Astrocyte (in vitro differentiated cells and primary cell): ENCODE results near the gene ARL2BP. TPM values are rescaled to one million over a fixed set of nuclear protein-coding genes. Genes with fewer than 3 reads are reported as not detected.

Experiments
- DNase-seq: peaks from one replicate; pipeline ENCODE4 v3.0.0-alpha.2; 2010; ENCODE audit warnings: low read depth
- FAIRE-seq: peaks from 2 replicates; lab custom pipeline; 2011; peaks lifted over from hg19 to GRCh38; lab: Jason Lieb, UNC
- H2AFZ ChIP-seq: 2 replicates; pipeline ENCODE4 v1.6.0; 2012; ENCODE audit warnings: low read depth, low read length, inconsistent platforms
- H3K27ac ChIP-seq: 2 replicates; pipeline ENCODE4 v1.5.1; 2011; ENCODE audit warnings: low read depth, low read length, inconsistent platforms
- H3K27me3 ChIP-seq: 2 replicates; pipeline ENCODE4 v1.6.0; 2011; ENCODE audit warnings: low read length, inconsistent platforms; ENCODE audit not compliant: insufficient read depth
- H3K36me3 ChIP-seq: 2 replicates; pipeline ENCODE4 v1.5.1; 2011; ENCODE audit warnings: low read length, inconsistent platforms; ENCODE audit not compliant: insufficient read depth
- H3K4me1 ChIP-seq: 2 replicates; pipeline ENCODE4 v1.5.1; 2011; ENCODE audit warnings: low read length, inconsistent platforms; ENCODE audit not compliant: insufficient read depth
- H3K4me2 ChIP-seq: 2 replicates; pipeline ENCODE4 v1.6.0; 2012; ENCODE audit warnings: low read length, inconsistent platforms
- H3K4me3 ChIP-seq: 2 replicates; pipeline ENCODE4 v1.5.1; 2011; ENCODE audit warnings: low read depth, mild to moderate bottlenecking, low read length, inconsistent platforms; ENCODE audit not compliant: insufficient read depth
- H3K79me2 ChIP-seq: 2 replicates; pipeline ENCODE4 v1.6.0; 2012; ENCODE audit warnings: mild to moderate bottlenecking, low read length, inconsistent platforms; ENCODE audit not compliant: insufficient read depth
- H3K9ac ChIP-seq: 2 replicates; pipeline ENCODE4 v1.6.0; 2012; ENCODE audit warnings: mild to moderate bottlenecking, low read length, inconsistent platforms
- H3K9me3 ChIP-seq: 2 replicates; pipeline ENCODE4 v1.5.1; 2012; ENCODE audit warnings: low read depth, mild to moderate bottlenecking, low read length, inconsistent platforms; ENCODE audit not compliant: insufficient read depth
- H4K20me1 ChIP-seq: 2 replicates; pipeline ENCODE4 v1.6.0; 2012; ENCODE audit warnings: low read length, inconsistent platforms; ENCODE audit not compliant: insufficient read depth
- H3K27ac Mint-ChIP-seq: one replicate; pipeline ENCODE4 v1.8.0; 2021; ENCODE audit warnings: mild to moderate bottlenecking, mixed read lengths; ENCODE audit not compliant: unreplicated experiment
- H3K27me3 Mint-ChIP-seq: one replicate; pipeline ENCODE4 v1.8.0; 2021; ENCODE audit warnings: low read depth, mixed read lengths; ENCODE audit not compliant: unreplicated experiment
- H3K36me3 Mint-ChIP-seq: one replicate; pipeline ENCODE4 v1.8.0; 2021; ENCODE audit warnings: low read depth, mixed read lengths; ENCODE audit not compliant: unreplicated experiment
- H3K4me1 Mint-ChIP-seq: one replicate; pipeline ENCODE4 v1.8.0; 2021; ENCODE audit warnings: low read depth, mixed read lengths; ENCODE audit not compliant: unreplicated experiment
- H3K4me3 Mint-ChIP-seq: one replicate; pipeline ENCODE4 v1.8.0; 2021; ENCODE audit warnings: mild to moderate bottlenecking, moderate library complexity, mixed read lengths; ENCODE audit not compliant: unreplicated experiment
- H3K9me3 Mint-ChIP-seq: one replicate; pipeline ENCODE4 v1.8.0; 2021; ENCODE audit warnings: mild to moderate bottlenecking, mixed read lengths; ENCODE audit not compliant: unreplicated experiment
- CTCF ChIP-seq: IDR thresholded peaks from 2 replicates; pipeline ENCODE4 v1.5.1; 2011; ENCODE audit warnings: low read depth, mild to moderate bottlenecking, inconsistent platforms, low read length, moderate library complexity; ENCODE audit not compliant: insufficient read depth
- EZH2 ChIP-seq: IDR thresholded peaks from 2 replicates; pipeline ENCODE4 v1.6.1; 2012; ENCODE audit warnings: mild to moderate bottlenecking, low read length, inconsistent platforms; ENCODE audit not compliant: insufficient read depth
- total RNA-seq: library from RNA; stranded (reverse); gene quantifications from 2 replicates; pipeline ENCODE4 v1.2.1, GENCODE V29; 2021

Gene ARL2BP
- total RNA-seq, 1 donor from 2014 or later: 71.1 TPM

DNA sequence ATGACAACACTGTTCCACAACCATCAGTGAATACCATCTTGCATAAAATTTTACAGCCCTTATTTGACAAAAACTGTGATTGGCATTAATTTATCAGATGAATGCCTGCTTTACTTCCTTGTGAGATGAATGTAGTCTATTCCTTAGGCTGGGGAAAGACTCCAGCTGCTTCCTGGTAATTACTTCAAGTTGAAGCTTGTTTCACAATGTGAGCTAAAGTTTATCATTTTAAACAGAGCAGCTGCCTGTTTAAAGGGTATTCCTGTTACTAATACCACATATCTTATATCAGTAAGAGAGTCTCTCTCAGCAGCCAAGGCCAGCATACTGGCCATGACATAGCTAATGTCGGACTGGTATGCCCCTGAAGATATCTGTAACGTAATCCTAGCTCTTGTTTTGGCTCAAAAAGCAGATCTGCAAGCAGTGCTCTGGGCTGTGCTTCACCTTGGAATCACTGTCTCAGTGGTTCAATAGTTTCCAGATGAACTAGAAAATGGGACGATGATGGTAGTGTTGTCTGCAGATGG is 13.2 kb upstream of the ARL2BP start:
- Mint-ChIP-seq H3K4me3 (no peak overlapping the region), H3K4me1 (peaks cover 11% of the 10 kb centered on the region), H3K9me3 (no peaks in the 10 kb centered on the region), H3K27me3 (no peaks in the 10 kb centered on the region), H3K27ac (no peak overlapping the region), H3K36me3 (peaks cover 31% of the 10 kb centered on the region)
- TF ChIP-seq EZH2: no peak
- no peak for TF ChIP-seq CTCF
- peaks cover 10% of the 10 kb centered on the region for H3K4me1 ChIP-seq
- no peak for FAIRE-seq
- H2AFZ ChIP-seq: no peak overlapping the region
- no peak overlapping the region for H3K4me2 ChIP-seq
- H3K36me3 ChIP-seq: peaks cover 51% of the 10 kb centered on the region
- H3K79me2 ChIP-seq: no peaks in the 10 kb centered on the region
- no peak overlapping the region for H3K9ac ChIP-seq
- H3K9me3 ChIP-seq: no peaks in the 10 kb centered on the region
- H4K20me1 ChIP-seq: peaks cover 6% of the 10 kb centered on the region
- no peaks in the 10 kb centered on the region for H3K27me3 ChIP-seq
- H3K27ac ChIP-seq: no peak overlapping the region
- DNase-seq: no peak
- H3K4me3 ChIP-seq: no peak overlapping the region

- Histone ChIP-seq H3K4me2 (no peak overlapping the region), H3K27ac (no peak overlapping the region), H3K4me1 (peaks cover 10% of the 10 kb centered on the region), H3K9ac (no peak overlapping the region), H3K4me3 (no peak overlapping the region), H4K20me1 (peaks cover 6% of the 10 kb centered on the region), H3K27me3 (no peaks in the 10 kb centered on the region), H2AFZ (no peak overlapping the region), H3K79me2 (no peaks in the 10 kb centered on the region), H3K36me3 (peaks cover 44% of the 10 kb centered on the region), H3K9me3 (no peaks in the 10 kb centered on the region)
- Mint-ChIP-seq H3K9me3 (no peaks in the 10 kb centered on the region), H3K27ac (no peak overlapping the region), H3K36me3 (peaks cover 32% of the 10 kb centered on the region), H3K4me3 (peak overlapping the region; percentile 4), H3K27me3 (no peaks in the 10 kb centered on the region), H3K4me1 (peaks cover 11% of the 10 kb centered on the region)
- no peak for DNase-seq
- TF ChIP-seq CTCF (no peak), EZH2 (no peak)
- no peak for FAIRE-seq
Observed at GRCh38 chr16:57233944-57234706, 10.9 kb upstream of the ARL2BP start.

GRCh38 chr16:57234707-57235092 is 10.4 kb upstream of the ARL2BP start:
- Mint-ChIP-seq H3K27ac (no peak overlapping the region), H3K4me1 (peaks cover 11% of the 10 kb centered on the region), H3K9me3 (no peaks in the 10 kb centered on the region), H3K27me3 (no peaks in the 10 kb centered on the region), H3K36me3 (peaks cover 34% of the 10 kb centered on the region), H3K4me3 (no peak overlapping the region)
- H3K9me3 ChIP-seq: no peaks in the 10 kb centered on the region
- peaks cover 47% of the 10 kb centered on the region for H3K36me3 ChIP-seq
- H4K20me1 ChIP-seq: peaks cover 6% of the 10 kb centered on the region
- no peak overlapping the region for H3K4me2 ChIP-seq
- H3K79me2 ChIP-seq: no peaks in the 10 kb centered on the region
- TF ChIP-seq EZH2: no peak
- no peak overlapping the region for H2AFZ ChIP-seq
- DNase-seq (no peak), FAIRE-seq (no peak)
- H3K27me3 ChIP-seq: no peaks in the 10 kb centered on the region
- H3K4me3 ChIP-seq: no peak overlapping the region
- H3K9ac ChIP-seq: no peak overlapping the region
- no peak overlapping the region for H3K27ac ChIP-seq
- peaks cover 10% of the 10 kb centered on the region for H3K4me1 ChIP-seq
